ENCODE measurements around the gene PRAC2.

The PRAC2 gene

DNA sequence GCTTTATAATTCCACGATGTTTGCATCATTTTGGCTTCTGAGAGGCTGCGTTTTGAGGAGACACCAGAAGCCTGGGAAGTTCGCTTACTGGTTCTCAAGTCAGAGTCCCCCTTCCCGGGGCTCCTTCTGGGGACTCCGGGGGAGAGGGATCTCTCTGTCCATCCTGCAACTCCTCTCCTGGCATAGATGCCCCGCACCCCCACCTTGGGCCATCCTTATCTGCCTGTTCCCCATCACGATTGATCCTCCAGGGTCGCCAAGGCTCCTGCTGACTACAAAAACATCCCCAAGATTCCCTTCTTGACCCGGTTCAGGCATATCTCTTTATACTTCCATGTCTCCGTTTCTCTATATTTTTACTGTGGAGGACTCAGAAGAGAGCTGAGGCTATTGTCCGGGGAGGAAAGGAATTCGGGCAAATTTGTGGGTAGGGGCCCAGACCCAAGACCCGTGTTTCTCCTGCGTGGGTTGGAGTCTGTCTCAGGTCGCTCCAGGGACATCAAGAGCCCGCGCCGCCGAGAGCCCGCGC lies 24.0 kb downstream of the PRAC2 start:
- Histone ChIP-seq H3K4me3 (IDR thresholded peaks at IDR 0.05; ENCODE audit: insufficient read depth, low read depth, low read length) (no peak overlapping the region), H3K27me3 (ENCODE audit: insufficient read depth, low read depth) (peaks cover 17% of the 10 kb centered on the region; the same call in 1 of the 2 replicates)

DNA sequence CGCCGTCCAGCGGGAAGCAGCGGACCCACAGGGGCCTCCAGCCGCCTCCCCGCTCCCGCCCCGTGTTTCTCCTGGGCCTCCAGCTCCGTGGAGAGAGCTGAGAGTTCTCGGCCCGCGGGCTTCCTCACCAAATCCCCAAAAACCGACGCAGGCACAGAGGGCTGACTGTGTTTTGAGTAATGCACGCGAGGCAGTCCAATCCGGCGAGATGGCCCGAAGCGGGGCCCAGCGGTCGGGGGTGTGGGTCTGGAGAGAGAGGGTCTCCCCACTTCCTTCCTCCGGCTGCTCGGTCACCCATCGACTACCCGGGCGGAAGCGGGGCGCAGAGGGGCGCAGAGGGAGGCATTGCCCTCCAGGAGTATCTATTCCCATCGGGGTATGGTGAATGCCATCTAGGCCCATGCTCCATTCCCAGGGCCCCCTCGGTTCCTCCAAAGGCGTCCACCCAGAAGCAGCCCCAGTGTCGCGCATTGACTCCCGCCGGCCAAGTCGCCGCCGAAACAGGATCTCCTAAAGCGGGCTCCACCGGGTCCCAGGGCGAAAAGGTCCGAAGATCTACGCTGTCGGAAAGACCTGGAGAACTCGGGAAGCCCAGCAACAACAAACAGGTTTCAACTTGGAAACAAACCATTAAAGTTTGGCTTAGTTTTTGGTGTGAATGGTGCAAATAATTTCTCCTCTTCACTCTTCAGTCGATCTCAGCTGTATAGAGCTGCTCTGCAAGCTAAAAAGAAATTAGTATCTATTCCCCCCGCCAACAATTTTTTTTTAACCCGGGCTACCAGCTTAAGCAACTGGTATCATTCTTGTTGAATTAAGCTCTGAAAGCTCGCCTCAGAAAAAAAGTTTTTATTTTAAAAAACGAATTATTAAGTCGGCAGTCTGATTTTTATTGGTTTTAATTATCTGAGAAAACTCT lies 24.7 kb downstream of the PRAC2 start:
- Histone ChIP-seq H4K20me1 (ENCODE audit: insufficient read depth) (no peaks in the 10 kb centered on the region), H3K27ac (no peak overlapping the region), H3K9ac (no peak overlapping the region), H2AFZ (ENCODE audit: low read depth) (no peak overlapping the region), H3K36me3 (ENCODE audit: insufficient read depth) (no peaks in the 10 kb centered on the region), H3K4me1 (ENCODE audit: low read depth, poor library complexity, severe bottlenecking) (peaks cover 19% of the 10 kb centered on the region), H3K79me2 (ENCODE audit: insufficient read depth, low read depth) (no peaks in the 10 kb centered on the region), H3K27me3 (ENCODE audit: insufficient read depth, low read depth) (peaks cover 17% of the 10 kb centered on the region; the same call in 1 of the 2 replicates), H3K4me3 (IDR thresholded peaks at IDR 0.05; ENCODE audit: insufficient read depth, low read depth, low read length) (no peak overlapping the region), H3K4me2 (no peak overlapping the region)
- TF ChIP-seq, protein P1, sequence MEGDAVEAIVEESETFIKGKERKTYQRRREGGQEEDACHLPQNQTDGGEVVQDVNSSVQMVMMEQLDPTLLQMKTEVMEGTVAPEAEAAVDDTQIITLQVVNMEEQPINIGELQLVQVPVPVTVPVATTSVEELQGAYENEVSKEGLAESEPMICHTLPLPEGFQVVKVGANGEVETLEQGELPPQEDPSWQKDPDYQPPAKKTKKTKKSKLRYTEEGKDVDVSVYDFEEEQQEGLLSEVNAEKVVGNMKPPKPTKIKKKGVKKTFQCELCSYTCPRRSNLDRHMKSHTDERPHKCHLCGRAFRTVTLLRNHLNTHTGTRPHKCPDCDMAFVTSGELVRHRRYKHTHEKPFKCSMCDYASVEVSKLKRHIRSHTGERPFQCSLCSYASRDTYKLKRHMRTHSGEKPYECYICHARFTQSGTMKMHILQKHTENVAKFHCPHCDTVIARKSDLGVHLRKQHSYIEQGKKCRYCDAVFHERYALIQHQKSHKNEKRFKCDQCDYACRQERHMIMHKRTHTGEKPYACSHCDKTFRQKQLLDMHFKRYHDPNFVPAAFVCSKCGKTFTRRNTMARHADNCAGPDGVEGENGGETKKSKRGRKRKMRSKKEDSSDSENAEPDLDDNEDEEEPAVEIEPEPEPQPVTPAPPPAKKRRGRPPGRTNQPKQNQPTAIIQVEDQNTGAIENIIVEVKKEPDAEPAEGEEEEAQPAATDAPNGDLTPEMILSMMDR (conservative IDR thresholded peaks at IDR 0.05; ENCODE audit: low read depth, low read length): no peak

More for the DNA sequence above, 24.0 kb downstream of the PRAC2 start:
- Histone ChIP-seq H3K4me1 (ENCODE audit: low read depth, poor library complexity, severe bottlenecking) (peaks cover 19% of the 10 kb centered on the region), H3K9ac (no peak overlapping the region), H4K20me1 (ENCODE audit: insufficient read depth) (no peaks in the 10 kb centered on the region), H3K27ac (no peak overlapping the region), H3K79me2 (ENCODE audit: insufficient read depth, low read depth) (no peaks in the 10 kb centered on the region), H3K4me2 (no peak overlapping the region), H3K36me3 (ENCODE audit: insufficient read depth) (no peaks in the 10 kb centered on the region), H2AFZ (ENCODE audit: low read depth) (no peak overlapping the region)
- TF ChIP-seq, protein P1 (conservative IDR thresholded peaks at IDR 0.05; ENCODE audit: low read depth, low read length): no peak

DNA sequence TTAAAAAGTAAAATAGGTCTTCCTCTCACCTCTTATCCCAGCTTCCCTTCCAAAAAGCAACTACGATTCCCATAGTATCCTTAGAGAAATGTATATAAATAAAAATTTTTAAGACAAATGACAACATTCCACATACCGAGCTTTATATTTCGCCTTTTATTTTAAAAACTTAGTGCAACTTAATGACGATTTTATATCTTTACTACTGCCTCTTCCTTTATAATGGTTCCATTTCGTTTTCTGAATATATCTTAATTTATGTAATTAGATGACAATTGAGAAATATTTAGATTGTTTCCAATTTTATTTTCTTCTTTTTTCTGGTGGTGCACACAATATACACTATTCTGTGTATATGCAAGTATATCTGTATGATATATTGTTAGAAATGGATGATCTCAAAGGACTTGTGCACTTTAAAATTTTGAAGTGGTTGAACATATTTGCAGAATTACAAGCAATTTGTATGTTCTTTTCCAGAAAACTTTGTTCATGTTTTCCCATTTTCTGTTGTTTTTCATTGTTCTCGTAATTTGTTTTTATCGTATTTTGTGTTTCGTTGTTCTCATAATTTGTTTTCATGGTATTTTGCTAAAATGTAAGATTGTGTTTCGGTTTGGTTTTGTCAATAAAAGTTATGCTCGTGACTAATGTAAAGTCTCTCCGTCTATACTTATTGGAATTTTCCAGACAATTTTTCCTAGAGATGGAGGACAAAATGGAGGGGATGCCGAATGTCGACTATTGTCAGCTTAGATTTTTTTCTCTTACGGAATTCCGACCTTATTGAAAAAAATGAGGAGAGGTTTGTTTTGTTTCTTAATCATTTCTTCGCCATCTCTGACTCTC lies 26.0 kb downstream of the PRAC2 start:
- Histone ChIP-seq H4K20me1 (ENCODE audit: insufficient read depth) (no peaks in the 10 kb centered on the region), H2AFZ (ENCODE audit: low read depth) (no peak overlapping the region), H3K27ac (no peak overlapping the region), H3K79me2 (ENCODE audit: insufficient read depth, low read depth) (no peaks in the 10 kb centered on the region), H3K4me1 (ENCODE audit: low read depth, poor library complexity, severe bottlenecking) (peaks cover 19% of the 10 kb centered on the region), H3K36me3 (ENCODE audit: insufficient read depth) (no peaks in the 10 kb centered on the region), H3K9ac (no peak overlapping the region), H3K4me2 (no peak overlapping the region), H3K4me3 (IDR thresholded peaks at IDR 0.05; ENCODE audit: insufficient read depth, low read depth, low read length) (no peak overlapping the region), H3K27me3 (ENCODE audit: insufficient read depth, low read depth) (peaks cover 22% of the 10 kb centered on the region; the same call in 1 of the 2 replicates)
- TF ChIP-seq, protein P1 (conservative IDR thresholded peaks at IDR 0.05; ENCODE audit: low read depth, low read length): no peak
